ENCODE measurements around the gene CCP110.

The CCP110 gene

GRCh38 chr16:19555938-19556771, 32.4 kb downstream of the CCP110 start:
- Histone ChIP-seq H3K9ac (ENCODE audit: low read length) (peak overlapping the region; percentile 87), H2AFZ (ENCODE audit: low read depth, low read length) (peak overlapping the region; percentile 57), H3K9me3 (ENCODE audit: insufficient read depth, low read length) (no peaks in the 10 kb centered on the region), H3K27me3 (ENCODE audit: low read depth, low read length) (no peaks in the 10 kb centered on the region), H3K27ac (ENCODE audit: low read length) (peak overlapping the region; percentile 78), H3K4me3 (ENCODE audit: low read length) (peak overlapping the region; percentile 89), H3K36me3 (replicated peaks; ENCODE audit: low read depth, low read length) (peaks cover 13% of the 10 kb centered on the region), H4K20me1 (ENCODE audit: insufficient read depth, low read length) (no peaks in the 10 kb centered on the region), H3K4me2 (ENCODE audit: low read length) (peak overlapping the region; percentile 78), H3K4me1 (ENCODE audit: low read length) (peaks cover 14% of the 10 kb centered on the region), H3K79me2 (ENCODE audit: low read length) (peaks cover 20% of the 10 kb centered on the region)
- no peak for TF ChIP-seq EZH2phosphoT487 (IDR thresholded peaks at IDR 0.05; ENCODE audit: low read depth)
- TF ChIP-seq CTCF (IDR thresholded peaks at IDR 0.05; ENCODE audit: low read depth, low read length): no peak

GRCh38 chr16:19559242-19559910, 35.6 kb downstream of the CCP110 start:
- peak; percentile 82 for TF ChIP-seq CTCF (IDR thresholded peaks at IDR 0.05; ENCODE audit: low read depth, low read length)
- no peak for TF ChIP-seq EZH2phosphoT487 (IDR thresholded peaks at IDR 0.05; ENCODE audit: low read depth)
- Histone ChIP-seq H3K27me3 (ENCODE audit: low read depth, low read length) (no peaks in the 10 kb centered on the region), H3K36me3 (replicated peaks; ENCODE audit: low read depth, low read length) (peaks cover 13% of the 10 kb centered on the region), H3K4me1 (ENCODE audit: low read length) (peaks cover 9% of the 10 kb centered on the region), H2AFZ (ENCODE audit: low read depth, low read length) (no peak overlapping the region), H3K9ac (ENCODE audit: low read length) (no peak overlapping the region), H3K9me3 (ENCODE audit: insufficient read depth, low read length) (no peaks in the 10 kb centered on the region), H4K20me1 (ENCODE audit: insufficient read depth, low read length) (no peaks in the 10 kb centered on the region), H3K79me2 (ENCODE audit: low read length) (peaks cover 21% of the 10 kb centered on the region), H3K27ac (ENCODE audit: low read length) (no peak overlapping the region), H3K4me2 (ENCODE audit: low read length) (no peak overlapping the region), H3K4me3 (ENCODE audit: low read length) (no peak overlapping the region)

GRCh38 chr16:19560078-19560477, 36.3 kb downstream of the CCP110 start:
- no peak overlapping the region for H3K9ac ChIP-seq (ENCODE audit: low read length)

More at GRCh38 chr16:19560078-19560477, 36.3 kb downstream of the CCP110 start:
- Histone ChIP-seq H3K27ac (ENCODE audit: low read length) (no peak overlapping the region), H3K4me2 (ENCODE audit: low read length) (no peak overlapping the region), H4K20me1 (ENCODE audit: insufficient read depth, low read length) (no peaks in the 10 kb centered on the region), H2AFZ (ENCODE audit: low read depth, low read length) (no peak overlapping the region), H3K36me3 (replicated peaks; ENCODE audit: low read depth, low read length) (peaks cover 16% of the 10 kb centered on the region), H3K4me3 (ENCODE audit: low read length) (no peak overlapping the region), H3K79me2 (ENCODE audit: low read length) (peaks cover 21% of the 10 kb centered on the region), H3K4me1 (ENCODE audit: low read length) (peaks cover 8% of the 10 kb centered on the region), H3K9me3 (ENCODE audit: insufficient read depth, low read length) (no peaks in the 10 kb centered on the region), H3K27me3 (ENCODE audit: low read depth, low read length) (no peaks in the 10 kb centered on the region)
- no peak for TF ChIP-seq EZH2phosphoT487 (IDR thresholded peaks at IDR 0.05; ENCODE audit: low read depth)
- TF ChIP-seq CTCF (IDR thresholded peaks at IDR 0.05; ENCODE audit: low read depth, low read length): no peak
